GM18526 (cell line): Measurements from ENCODE around the gene DNAI4.

ENCODE experiments used
- POLR2A ChIP-seq: IDR thresholded peaks from 3 replicates; pipeline ENCODE4 v1.6.1; 2011; ENCODE audit not compliant: insufficient read length; ENCODE audit errors: extremely low read depth

Gene DNAI4

GRCh38 chr1:66931590-66931989 lies 6.9 kb upstream of the DNAI4 start:
- no peak for TF ChIP-seq POLR2A

GRCh38 chr1:66930823-66931174 lies 6.1 kb upstream of the DNAI4 start:
- no peak for TF ChIP-seq POLR2A

- TF ChIP-seq POLR2A, result peak; percentile 61
Measured at GRCh38 chr1:66929999-66930822, 5.6 kb upstream of the DNAI4 start.

DNA sequence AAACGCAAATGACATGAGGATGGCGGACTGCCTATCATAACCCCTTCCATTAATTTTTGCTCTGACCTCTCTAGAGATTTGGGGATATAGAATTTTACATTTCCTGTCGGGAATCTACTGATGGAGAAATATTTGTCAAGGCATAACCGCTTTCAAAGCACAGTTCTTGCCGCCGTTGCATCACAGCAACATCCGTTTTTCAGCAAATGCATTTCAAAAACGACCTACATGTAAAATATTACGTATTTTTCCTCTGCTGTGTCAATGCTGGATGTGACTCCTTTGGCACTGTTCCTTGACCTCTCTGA lies 5.0 kb upstream of the DNAI4 start:
- TF ChIP-seq POLR2A, result no peak

DNA sequence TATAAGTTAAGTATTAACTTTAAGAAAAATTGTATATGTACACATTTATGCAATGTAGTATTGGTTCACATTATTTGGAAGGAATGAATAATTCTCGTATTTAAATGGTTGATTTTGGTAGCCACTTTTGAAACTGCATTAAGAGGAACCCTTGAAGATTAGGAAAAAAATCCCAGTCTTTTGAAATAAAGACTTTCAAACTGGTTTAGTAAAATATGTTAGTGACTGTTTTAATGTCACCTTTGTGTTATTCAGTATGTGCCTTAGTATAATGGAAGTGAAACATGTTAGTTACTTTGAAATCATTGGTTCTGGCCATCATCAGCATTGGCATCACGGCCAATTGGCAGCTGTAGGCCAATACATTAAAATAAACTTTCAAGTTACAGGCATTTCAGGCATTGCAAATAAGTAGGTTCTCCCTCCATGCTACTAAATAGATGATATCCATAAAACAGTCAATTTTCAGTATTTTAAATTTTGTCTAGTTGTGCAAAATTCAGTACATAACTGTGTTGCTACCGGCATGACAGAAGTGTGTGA lies 4.6 kb upstream of the DNAI4 start:
- TF ChIP-seq POLR2A, result no peak

DNA sequence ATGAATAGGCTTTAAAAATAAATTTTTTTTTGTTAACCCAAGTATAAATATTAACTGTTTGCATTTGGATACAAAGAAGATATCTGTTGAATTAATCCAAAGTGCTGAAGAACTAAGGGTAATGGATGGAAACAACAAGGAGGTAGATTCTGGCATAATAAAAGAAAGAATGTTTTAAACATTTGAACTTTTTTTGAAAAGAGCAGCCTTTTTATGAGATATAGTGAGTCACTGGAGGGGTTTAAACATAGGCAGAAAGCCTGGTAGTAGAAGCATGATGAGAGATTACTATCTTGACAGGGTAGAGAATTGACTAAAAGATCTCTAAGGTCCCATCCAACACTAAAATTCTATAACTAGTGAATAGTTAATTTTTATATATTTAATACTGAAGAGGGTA lies 2.9 kb upstream of the DNAI4 start:
- no peak for TF ChIP-seq POLR2A

DNA sequence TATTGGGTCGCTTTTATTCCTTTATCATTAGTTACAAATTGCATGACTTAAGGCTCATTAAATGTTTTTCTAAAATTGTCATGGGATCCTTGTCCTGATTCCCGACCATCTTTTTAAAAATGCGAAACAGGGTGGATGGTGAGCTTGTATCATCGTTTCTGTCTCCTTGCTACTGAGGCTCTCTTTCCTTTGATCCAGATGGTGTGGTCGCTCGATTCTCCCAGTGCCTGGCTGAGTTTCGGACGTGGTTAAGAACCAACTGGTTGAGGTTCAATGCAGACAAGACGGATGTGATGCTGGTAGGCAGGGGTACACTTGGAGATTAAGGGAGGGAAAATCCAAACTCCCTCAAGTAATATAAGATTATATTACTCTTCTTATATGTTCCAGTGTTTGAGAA lies 1.3 kb upstream of the DNAI4 start:
- no peak for TF ChIP-seq POLR2A

GRCh38 chr1:66925558-66925910 lies 878 bp upstream of the DNAI4 start:
- no peak for TF ChIP-seq POLR2A

GRCh38 chr1:66920543-66920942 lies 4.1 kb downstream of the DNAI4 start:
- TF ChIP-seq POLR2A, result no peak

- no peak for TF ChIP-seq POLR2A
Measured at GRCh38 chr1:66919828-66920227, 4.8 kb downstream of the DNAI4 start.

DNA sequence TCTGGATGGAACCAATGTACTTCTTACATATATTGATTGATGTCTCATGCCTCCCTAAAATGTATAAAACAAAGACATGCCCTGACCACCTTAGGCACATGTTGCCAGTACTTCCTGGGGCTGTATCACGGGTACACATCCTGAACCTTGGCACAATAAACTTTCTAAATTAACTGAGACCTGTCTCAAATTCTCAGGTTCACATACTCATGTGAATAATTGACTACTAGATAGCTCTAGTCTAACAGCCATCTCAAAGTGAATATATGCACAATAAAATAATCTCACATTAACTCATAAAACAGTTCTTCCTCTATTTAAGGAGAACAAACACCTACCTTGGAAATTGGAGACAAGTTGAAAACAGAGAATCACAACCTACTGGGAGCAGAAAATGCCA lies 5.6 kb downstream of the DNAI4 start:
- no peak for TF ChIP-seq POLR2A

DNA sequence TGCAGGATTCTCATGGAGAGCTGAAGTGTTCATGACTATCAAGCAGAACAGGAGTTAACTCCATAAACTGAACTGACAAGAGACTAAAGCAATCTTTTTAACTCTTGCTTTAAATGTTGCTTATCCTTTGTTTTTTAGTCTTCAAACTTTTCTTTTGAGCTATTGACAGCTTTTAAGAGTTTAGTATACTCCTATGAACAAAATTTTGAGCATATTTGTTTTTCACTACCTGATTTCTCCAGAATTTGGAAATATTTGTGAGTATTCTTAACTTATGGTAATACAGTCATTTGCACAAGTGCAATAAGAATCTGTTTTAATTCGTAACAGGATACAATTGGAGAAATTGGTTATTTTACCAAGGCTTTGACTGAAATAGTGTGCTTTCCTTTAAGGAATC lies 7.2 kb downstream of the DNAI4 start:
- no peak for TF ChIP-seq POLR2A

DNA sequence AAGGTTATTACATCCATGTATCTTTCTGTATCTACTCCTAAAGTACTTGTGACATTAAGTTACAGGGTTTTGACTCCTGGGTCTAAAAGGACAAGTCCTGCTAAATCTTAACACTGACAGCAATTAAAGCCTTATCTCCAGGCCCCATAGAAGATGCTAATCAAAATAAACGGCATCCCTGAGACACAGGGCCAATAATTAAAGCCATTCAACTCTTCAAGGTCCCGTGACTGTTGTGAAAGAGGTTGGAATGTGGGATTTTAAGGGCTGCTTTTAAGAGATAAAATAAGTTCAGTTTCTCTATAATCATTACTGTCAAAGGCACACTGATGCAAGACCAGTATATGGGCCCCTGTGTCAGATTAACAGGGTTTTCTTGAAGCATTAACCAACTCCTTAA lies 8.3 kb downstream of the DNAI4 start:
- TF ChIP-seq POLR2A, result no peak

- TF ChIP-seq POLR2A, result no peak
Measured at GRCh38 chr1:66893712-66894111, 30.9 kb downstream of the DNAI4 start.

GRCh38 chr1:66890621-66891020 lies 34.0 kb downstream of the DNAI4 start:
- no peak for TF ChIP-seq POLR2A

DNA sequence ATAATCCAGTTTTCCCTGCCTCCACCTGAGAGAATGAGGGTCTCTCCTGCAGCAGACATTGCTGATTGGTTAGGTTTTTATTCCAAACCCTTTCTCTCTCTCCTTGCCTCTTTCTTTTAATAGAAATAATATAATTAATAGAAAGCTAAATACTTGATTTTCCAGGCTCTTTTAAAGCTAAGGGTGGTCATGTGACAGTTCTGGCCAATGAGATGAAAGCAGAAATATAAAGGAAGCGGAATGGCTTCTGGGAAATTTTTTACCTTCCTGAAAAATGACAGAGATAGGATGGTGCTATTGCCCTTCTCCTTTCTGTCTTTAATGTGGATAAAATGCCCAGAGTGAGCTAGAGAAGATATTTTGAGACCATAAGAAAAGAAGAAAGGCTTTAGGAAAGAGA lies 35.6 kb downstream of the DNAI4 start:
- TF ChIP-seq POLR2A, result no peak

GRCh38 chr1:66876664-66877063 lies 48.0 kb downstream of the DNAI4 start:
- no peak for TF ChIP-seq POLR2A
